HepG2 (cell line): Measurements from ENCODE around the gene RASSF7. TPM values are rescaled to one million over a fixed set of nuclear protein-coding genes. Genes with fewer than 3 reads are reported as not detected.

ENCODE experiments used
- FOXP4 ChIP-seq: sonication (generic); formaldehyde crosslinking; IDR thresholded peaks from 2 replicates; pipeline ENCODE4 v1.4.0; 2020; ENCODE audit warnings: missing genetic modification reagents
- ISX ChIP-seq: sonication (generic); formaldehyde crosslinking; conservative IDR thresholded peaks from 2 replicates; pipeline ENCODE4 v1.5.0; 2020; ENCODE audit warnings: missing genetic modification reagents
- KAT7 ChIP-seq: IDR thresholded peaks from 2 replicates; pipeline ENCODE4 v1.6.1; 2018; ENCODE audit warnings: borderline replicate concordance, missing compliant biosample characterization
- RELA ChIP-seq: sonication (generic); formaldehyde crosslinking; IDR thresholded peaks from 2 replicates; pipeline ENCODE4 v1.4.0; 2020; ENCODE audit warnings: missing genetic modification reagents
- REPIN1 ChIP-seq: sonication (generic); formaldehyde crosslinking; IDR thresholded peaks from 2 replicates; pipeline ENCODE4 v1.8.0; 2022; ENCODE audit warnings: missing genetic modification reagents, low read depth, mild to moderate bottlenecking, borderline replicate concordance
- SP1 ChIP-seq, 2 experiments: fragments of 450-650 bp in 1 of 2; sonication (generic) in 1 of 2; formaldehyde crosslinking in 1 of 2; IDR thresholded peaks; 2 replicates each; pipeline versions ENCODE4 v1.4.0 to v1.6.1; 2016 to 2020; ENCODE audit warnings: missing genetic modification reagents in 1 of 2
- TRAFD1 ChIP-seq: sonication (generic); formaldehyde crosslinking; IDR thresholded peaks from 2 replicates; pipeline ENCODE4 v1.5.1; 2020; ENCODE audit warnings: missing genetic modification reagents, mild to moderate bottlenecking, borderline replicate concordance
- ZBTB4 ChIP-seq: sonication (generic); formaldehyde crosslinking; IDR thresholded peaks from 2 replicates; pipeline ENCODE4 v1.4.0; 2020; ENCODE audit warnings: missing genetic modification reagents, mild to moderate bottlenecking, borderline replicate concordance
- ZIK1 ChIP-seq: sonication (generic); formaldehyde crosslinking; IDR thresholded peaks from 2 replicates; pipeline ENCODE4 v1.5.0; 2020; ENCODE audit warnings: mild to moderate bottlenecking, low read depth, missing genetic modification reagents, borderline replicate concordance
- ZNF605 ChIP-seq: sonication (generic); formaldehyde crosslinking; IDR thresholded peaks from 2 replicates; pipeline ENCODE4 v1.8.0; 2022; ENCODE audit warnings: mild to moderate bottlenecking, missing genetic modification reagents
- ZNF616 ChIP-seq: sonication (generic); formaldehyde crosslinking; IDR thresholded peaks from 2 replicates; pipeline ENCODE4 v1.5.0; 2020; ENCODE audit warnings: low read depth, mild to moderate bottlenecking, missing genetic modification reagents
- ZNF780A ChIP-seq: sonication (generic); formaldehyde crosslinking; IDR thresholded peaks from 2 replicates; pipeline ENCODE4 v1.8.0; 2022; ENCODE audit warnings: mild to moderate bottlenecking, missing genetic modification reagents, moderate library complexity
- polyA plus RNA-seq, 8 experiments: library from polyadenylated mRNA; depleted of rRNA in 3 of 8; stranded (reverse) in 7 of 8; unstranded in 1 of 8; fragments of >200 nt; fragmentation: Illumina TruSeq in 4 of 8; extraction: Trizol in 4 of 8; gene quantifications; 2 replicates each; pipeline versions ENCODE4 v1.2.1 to v1.2.3, GENCODE V29; 2011 to 2016; ENCODE audit warnings: low read depth in 4 of 8, missing spikeins in 1 of 8, mixed read lengths in 1 of 8; ENCODE audit not compliant: insufficient read depth in 1 of 8
- total RNA-seq, 5 experiments: library from RNA; depleted of rRNA; stranded (reverse); fragments of >200 nt; fragmentation: Illumina TruSeq; extraction: Trizol; gene quantifications; 2 replicates each; pipeline ENCODE4 v1.2.3, GENCODE V29; 2016; ENCODE audit warnings: low read depth in 1 of 5
- TF ChIP-seq, protein P1 (sequence below): sonication (generic); formaldehyde crosslinking; IDR thresholded peaks from 2 replicates; pipeline ENCODE4 v1.5.0; 2020; ENCODE audit warnings: mild to moderate bottlenecking, missing genetic modification reagents

The RASSF7 gene
- total and polyA plus RNA-seq, 2 of the 13 experiments (the other 11 are each of a cell fraction or from before 2014, with no cell fraction given): 20.2 to 28.6 TPM

DNA sequence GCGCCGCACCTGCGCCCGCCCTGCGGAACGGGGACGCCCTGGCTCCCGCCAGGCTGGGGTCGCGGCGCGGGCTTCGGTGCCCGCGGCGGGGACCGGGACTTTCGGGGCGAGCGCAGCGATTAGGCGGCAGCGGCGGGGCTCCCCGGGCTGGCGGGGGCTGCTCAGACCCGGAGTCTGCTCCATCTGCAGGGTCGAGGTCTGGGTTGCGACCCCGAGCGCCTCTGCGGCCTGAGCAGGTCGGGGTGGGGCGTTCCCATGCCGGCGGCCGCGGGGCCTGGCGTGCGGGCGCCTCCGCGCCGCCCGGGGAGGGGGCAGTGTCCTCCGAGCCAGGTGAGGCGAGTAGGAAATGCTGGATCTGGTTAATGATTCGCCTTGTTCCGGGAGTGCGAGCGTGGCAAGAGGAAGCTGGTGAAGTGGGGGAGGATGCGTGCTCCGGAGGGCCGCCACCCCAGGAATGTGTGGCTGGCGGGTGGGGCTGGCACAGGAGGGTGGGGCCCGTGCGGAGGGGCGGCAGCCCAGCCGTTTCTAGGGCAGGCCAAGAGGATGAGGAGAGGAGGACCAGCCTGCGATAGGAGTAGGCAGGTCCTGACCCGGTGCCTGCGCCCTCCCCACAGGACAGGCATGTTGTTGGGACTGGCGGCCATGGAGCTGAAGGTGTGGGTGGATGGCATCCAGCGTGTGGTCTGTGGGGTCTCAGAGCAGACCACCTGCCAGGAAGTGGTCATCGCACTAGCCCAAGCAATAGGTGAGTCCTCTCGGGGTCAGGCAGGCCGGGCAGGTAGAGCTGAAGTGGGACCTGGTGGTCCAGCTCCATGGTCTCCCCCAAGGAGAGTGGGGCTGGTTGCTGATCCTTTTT lies 606 bp downstream of the RASSF7 start (continued):
- no peak; the same call in 1 of the 2 replicates for TF ChIP-seq ZNF616 (CRISPR knock-in tag)
- no peak for TF ChIP-seq ISX (CRISPR knock-in tag)
- TF ChIP-seq FOXP4 (CRISPR knock-in tag): peak; percentile 52; the same call in 1 of the 2 replicates
- no peak for TF ChIP-seq ZBTB4
- TF ChIP-seq KAT7 (CRISPR knock-in tag): no peak
- TF ChIP-seq, protein P1, sequence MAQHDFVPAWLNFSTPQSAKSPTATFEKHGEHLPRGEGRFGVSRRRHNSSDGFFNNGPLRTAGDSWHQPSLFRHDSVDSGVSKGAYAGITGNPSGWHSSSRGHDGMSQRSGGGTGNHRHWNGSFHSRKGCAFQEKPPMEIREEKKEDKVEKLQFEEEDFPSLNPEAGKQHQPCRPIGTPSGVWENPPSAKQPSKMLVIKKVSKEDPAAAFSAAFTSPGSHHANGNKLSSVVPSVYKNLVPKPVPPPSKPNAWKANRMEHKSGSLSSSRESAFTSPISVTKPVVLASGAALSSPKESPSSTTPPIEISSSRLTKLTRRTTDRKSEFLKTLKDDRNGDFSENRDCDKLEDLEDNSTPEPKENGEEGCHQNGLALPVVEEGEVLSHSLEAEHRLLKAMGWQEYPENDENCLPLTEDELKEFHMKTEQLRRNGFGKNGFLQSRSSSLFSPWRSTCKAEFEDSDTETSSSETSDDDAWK (CRISPR knock-in tag): no peak
- no peak for TF ChIP-seq RELA (CRISPR knock-in tag)
- no peak for TF ChIP-seq REPIN1 (CRISPR knock-in tag)
- no peak for TF ChIP-seq ZNF605 (CRISPR knock-in tag)
- no peak for TF ChIP-seq ZNF780A (CRISPR knock-in tag)
- no peak for TF ChIP-seq SP1 (IDR thresholded peaks at IDR 0.05)
- TF ChIP-seq SP1 (CRISPR knock-in tag; IDR thresholded peaks at IDR 0.05): no peak
- no peak for TF ChIP-seq TRAFD1
- no peak for TF ChIP-seq ZIK1
